Loucy (cell line): ENCODE measurements around the gene MIGA2.

Source experiments
- H2AFZ ChIP-seq: fragments of 200-600 bp; sonication (generic); 2 replicates; pipeline ENCODE4 v1.6.0; 2016; ENCODE audit warnings: antibody characterized with exemption, mild to moderate bottlenecking, low read length, moderate library complexity
- H3F3A ChIP-seq: fragments of 200-600 bp; 2 replicates; pipeline ENCODE4 v1.6.0; 2016; ENCODE audit warnings: antibody characterized with exemption, low read depth, mild to moderate bottlenecking
- H3K27me3 ChIP-seq: fragments of 200-600 bp; sonication (generic); 2 replicates; pipeline ENCODE4 v1.6.1; 2014; ENCODE audit warnings: low read length, mild to moderate bottlenecking; ENCODE audit not compliant: insufficient read depth, poor library complexity, severe bottlenecking
- H3K36me3 ChIP-seq: fragments of 200-600 bp; sonication (generic); 2 replicates; pipeline ENCODE4 v1.6.1; 2016; ENCODE audit warnings: low read length; ENCODE audit not compliant: insufficient read depth
- H3K4me1 ChIP-seq: fragments of 200-600 bp; sonication (generic); 2 replicates; pipeline ENCODE4 v1.5.1; 2014; ENCODE audit warnings: low read length, mild to moderate bottlenecking; ENCODE audit not compliant: insufficient read depth, poor library complexity, severe bottlenecking
- H3K4me2 ChIP-seq: fragments of 200-600 bp; sonication (generic); 2 replicates; pipeline ENCODE4 v1.6.0; 2014; ENCODE audit warnings: antibody characterized with exemption, low read length, low read depth, mild to moderate bottlenecking; ENCODE audit not compliant: poor library complexity, severe bottlenecking
- H3K4me3 ChIP-seq: fragments of 200-600 bp; sonication (generic); 2 replicates; pipeline ENCODE4 v1.5.1; 2014; ENCODE audit warnings: low read length, mild to moderate bottlenecking, mixed read lengths; ENCODE audit not compliant: poor library complexity, severe bottlenecking
- H3K79me2 ChIP-seq: fragments of 200-600 bp; sonication (generic); 2 replicates; pipeline ENCODE4 v1.6.1; 2014; ENCODE audit warnings: low read length; ENCODE audit not compliant: insufficient read depth
- H3K9ac ChIP-seq: fragments of 200-600 bp; sonication (generic); 2 replicates; pipeline ENCODE4 v1.6.0; 2014; ENCODE audit warnings: mild to moderate bottlenecking, low read depth, low read length, moderate library complexity; ENCODE audit not compliant: poor library complexity, severe bottlenecking
- H3K9me2 ChIP-seq: fragments of 200-600 bp; sonication (generic); replicated peaks from 2 replicates; pipeline ENCODE4 v1.6.1; 2016; ENCODE audit warnings: low read depth, low read length, mixed read lengths
- H3K9me3 ChIP-seq: fragments of 200-600 bp; sonication (generic); 2 replicates; pipeline ENCODE4 v1.6.1; 2014; ENCODE audit warnings: mild to moderate bottlenecking, antibody characterized with exemption, low read length, low read depth; ENCODE audit not compliant: insufficient read depth
- H4K20me1 ChIP-seq: fragments of 200-600 bp; sonication (generic); 2 replicates; pipeline ENCODE4 v1.6.0; 2014; ENCODE audit warnings: antibody characterized with exemption, low read length, mild to moderate bottlenecking; ENCODE audit not compliant: insufficient read depth, poor library complexity, severe bottlenecking
- CTCF ChIP-seq: fragments of 200-600 bp; sonication (generic); conservative IDR thresholded peaks from 2 replicates; pipeline ENCODE4 v1.5.1; 2014; ENCODE audit warnings: mild to moderate bottlenecking, antibody characterized with exemption, low read length
- EZH2phosphoT487 ChIP-seq: fragments of 200-600 bp; IDR thresholded peaks from 2 replicates; pipeline ENCODE4 v1.6.1; 2018; ENCODE audit warnings: antibody characterized with exemption, mild to moderate bottlenecking, moderate library complexity, borderline replicate concordance

MIGA2 gene

DNA sequence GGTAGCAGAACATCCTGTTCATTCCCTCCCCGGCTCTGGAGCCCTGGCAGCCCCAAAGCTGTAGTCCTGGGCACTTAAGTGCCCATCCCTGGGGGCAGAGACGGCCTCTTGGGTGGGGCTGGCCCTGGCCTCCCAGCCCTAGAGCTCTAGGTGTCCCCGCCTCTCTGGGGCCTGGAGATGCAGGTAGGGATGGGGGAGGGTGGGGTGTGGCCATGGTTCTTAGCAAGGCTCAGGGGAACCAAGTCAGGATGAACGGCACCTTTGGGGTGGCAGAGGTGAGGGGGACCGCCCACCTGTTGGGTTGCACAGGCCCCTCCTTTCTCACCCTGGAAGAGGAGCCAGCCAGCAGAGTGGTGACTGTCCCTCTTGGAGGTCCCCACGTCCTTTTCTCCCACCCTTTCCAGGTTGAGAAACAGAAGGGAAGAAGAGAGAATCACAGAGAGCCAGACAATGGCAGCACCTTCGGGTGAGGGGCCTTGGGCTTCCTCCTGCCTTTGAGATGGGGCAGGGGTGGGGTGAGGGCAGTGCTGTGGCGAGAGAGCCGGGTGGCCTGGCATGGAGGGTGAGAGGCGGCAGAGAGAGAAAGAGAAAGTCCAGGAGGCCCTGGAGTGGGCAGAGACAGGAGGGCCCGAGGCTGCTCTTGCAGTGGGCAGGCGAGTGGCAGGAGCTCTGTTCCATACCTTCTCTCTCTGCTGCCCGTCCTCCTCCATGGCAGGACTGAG lies 71.8 kb downstream of the MIGA2 start:
- Histone ChIP-seq H3K4me3 (no peak overlapping the region), H3K36me3 (no peaks in the 10 kb centered on the region), H3K9me2 (no peaks in the 10 kb centered on the region), H3K79me2 (peaks cover 19% of the 10 kb centered on the region), H3K9me3 (no peaks in the 10 kb centered on the region), H3K4me1 (no peaks in the 10 kb centered on the region), H3K9ac (no peak overlapping the region), H2AFZ (no peak overlapping the region), H3K4me2 (no peak overlapping the region), H3F3A (no peaks in the 10 kb centered on the region), H3K27me3 (no peaks in the 10 kb centered on the region), H4K20me1 (no peaks in the 10 kb centered on the region)
- no peak for TF ChIP-seq CTCF
- no peak for TF ChIP-seq EZH2phosphoT487

- Histone ChIP-seq H3K9ac (no peak overlapping the region), H3K4me1 (peaks cover 4% of the 10 kb centered on the region), H3K9me3 (no peaks in the 10 kb centered on the region), H2AFZ (no peak overlapping the region), H3K79me2 (peaks cover 26% of the 10 kb centered on the region), H3K27me3 (no peaks in the 10 kb centered on the region), H3K36me3 (no peaks in the 10 kb centered on the region), H3F3A (no peaks in the 10 kb centered on the region), H3K4me2 (no peak overlapping the region), H4K20me1 (no peaks in the 10 kb centered on the region), H3K9me2 (no peaks in the 10 kb centered on the region), H3K4me3 (no peak overlapping the region)
- no peak for TF ChIP-seq EZH2phosphoT487
- no peak for TF ChIP-seq CTCF
Measured at GRCh38 chr9:129108805-129109536, 72.5 kb downstream of the MIGA2 start.

DNA sequence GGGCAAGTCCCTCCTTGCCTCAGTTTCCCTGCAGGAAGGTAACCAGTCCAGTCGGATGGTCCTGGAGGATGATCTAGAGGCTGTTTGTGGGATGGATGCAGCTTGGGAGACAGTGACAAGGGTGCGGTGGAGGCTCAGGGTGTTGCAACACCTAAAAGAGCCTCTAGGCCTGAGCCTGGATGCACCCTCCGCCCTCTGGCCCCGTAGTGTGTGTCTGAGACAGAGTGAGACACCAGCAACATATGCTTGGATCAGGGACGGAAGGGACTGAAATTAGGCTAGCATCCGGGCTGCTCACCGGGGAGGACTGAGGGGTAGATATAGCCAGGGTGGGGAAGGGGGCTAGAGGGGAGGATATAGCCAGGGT lies 73.1 kb downstream of the MIGA2 start:
- Histone ChIP-seq H3K4me3 (no peak overlapping the region), H3K79me2 (peaks cover 31% of the 10 kb centered on the region), H3K27me3 (no peaks in the 10 kb centered on the region), H3K36me3 (no peaks in the 10 kb centered on the region), H3K4me1 (peaks cover 5% of the 10 kb centered on the region), H2AFZ (no peak overlapping the region), H3K9ac (no peak overlapping the region), H3K9me2 (no peaks in the 10 kb centered on the region), H3F3A (no peaks in the 10 kb centered on the region), H4K20me1 (no peaks in the 10 kb centered on the region), H3K4me2 (no peak overlapping the region), H3K9me3 (no peaks in the 10 kb centered on the region)
- TF ChIP-seq EZH2phosphoT487 (no peak), CTCF (no peak)
